Umbilical cord (tissue), 2 donors: ENCODE data around the gene ODAD2. TPM values are rescaled to one million over a fixed set of nuclear protein-coding genes. Genes with fewer than 3 reads are reported as not detected.
"Not testable (repeated sequence)": the region's sequence is repeated elsewhere in the genome, so short reads cannot be mapped to it uniquely, and the experiment has no call there.

Source experiments
- DNase-seq: peaks from one replicate; pipeline ENCODE4 v3.0.0-alpha.2; 2015; ENCODE audit warnings: low spot score
- total RNA-seq: library from RNA; depleted of rRNA; stranded (reverse); fragments of >200 nt; gene quantifications from one replicate; pipeline ENCODE4 v1.2.3, GENCODE V29; 2014; ENCODE audit warnings: low replicate concordance; ENCODE audit not compliant: insufficient read depth

Gene ODAD2
- total RNA-seq, 1 donor from 2014 or later: 6.5 TPM

GRCh38 chr10:27959093-27959715 lies 39.7 kb downstream of the ODAD2 start:
- no peak for DNase-seq

DNA sequence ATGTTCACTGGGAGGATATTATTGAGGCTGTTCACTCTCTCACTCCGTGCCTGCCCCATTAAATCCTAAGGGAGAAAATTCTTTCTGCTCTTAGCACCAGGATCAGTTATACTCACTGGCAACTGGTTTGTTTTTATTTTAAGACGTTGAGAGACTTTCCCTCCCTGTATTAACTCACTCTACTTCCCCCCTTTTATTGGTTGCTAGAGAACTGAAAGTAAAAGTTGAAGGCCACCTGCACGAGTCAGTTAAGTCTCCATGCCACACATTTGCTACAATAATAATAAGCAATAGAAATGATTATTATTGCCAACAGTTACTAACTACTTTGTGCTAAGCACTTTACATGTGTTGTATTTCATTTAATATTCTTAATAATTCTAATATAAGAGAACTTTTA lies 40.5 kb downstream of the ODAD2 start:
- DNase-seq: not testable (repeated sequence)

GRCh38 chr10:27950242-27950564 lies 48.7 kb downstream of the ODAD2 start:
- no peak for DNase-seq

- no peak for DNase-seq
Measured at GRCh38 chr10:27949528-27950241, 49.2 kb downstream of the ODAD2 start.

DNA sequence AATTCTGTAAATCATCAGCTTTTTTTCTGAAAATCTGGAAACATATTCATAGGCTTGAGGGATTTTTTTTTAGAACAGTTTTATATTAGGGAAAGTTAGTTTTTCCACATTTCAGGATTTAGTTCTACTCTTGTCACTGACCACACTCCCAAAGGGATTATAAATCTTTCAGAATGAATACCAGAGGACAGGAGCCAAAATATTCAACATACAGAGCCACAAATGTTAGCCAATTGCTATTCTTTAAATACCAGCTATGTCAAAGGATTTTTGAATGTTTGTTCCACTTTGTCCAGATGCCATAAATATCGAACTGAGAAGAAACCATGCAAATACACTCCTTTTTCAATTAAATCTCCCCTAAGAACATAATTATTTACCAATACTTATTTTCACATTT lies 50.7 kb downstream of the ODAD2 start:
- peak; percentile 72 for DNase-seq

- no peak for DNase-seq
Measured at GRCh38 chr10:27947540-27947939, 51.3 kb downstream of the ODAD2 start.

GRCh38 chr10:27944005-27944404 lies 54.9 kb downstream of the ODAD2 start:
- no peak for DNase-seq

DNA sequence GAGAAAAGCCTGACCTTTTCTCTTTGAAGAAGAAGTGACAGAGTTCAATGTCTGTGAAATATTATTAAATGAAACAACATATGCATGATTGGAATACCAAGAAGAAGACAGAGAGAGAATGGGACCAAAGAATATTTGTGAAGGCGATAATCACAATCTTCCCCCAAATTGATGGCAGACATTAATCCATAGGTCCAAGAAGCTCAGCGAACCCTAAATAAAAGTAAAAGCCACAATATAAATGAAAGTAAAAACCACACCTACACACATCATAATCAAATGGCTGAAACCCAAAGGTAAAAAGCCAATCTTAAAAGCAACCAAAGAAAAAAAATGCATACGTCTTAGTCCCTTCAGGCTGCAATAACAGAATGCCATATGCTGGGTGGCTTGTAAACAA lies 84.0 kb downstream of the ODAD2 start:
- no peak for DNase-seq

GRCh38 chr10:27912231-27912630 lies 86.6 kb downstream of the ODAD2 start:
- peak; percentile 9 for DNase-seq

DNA sequence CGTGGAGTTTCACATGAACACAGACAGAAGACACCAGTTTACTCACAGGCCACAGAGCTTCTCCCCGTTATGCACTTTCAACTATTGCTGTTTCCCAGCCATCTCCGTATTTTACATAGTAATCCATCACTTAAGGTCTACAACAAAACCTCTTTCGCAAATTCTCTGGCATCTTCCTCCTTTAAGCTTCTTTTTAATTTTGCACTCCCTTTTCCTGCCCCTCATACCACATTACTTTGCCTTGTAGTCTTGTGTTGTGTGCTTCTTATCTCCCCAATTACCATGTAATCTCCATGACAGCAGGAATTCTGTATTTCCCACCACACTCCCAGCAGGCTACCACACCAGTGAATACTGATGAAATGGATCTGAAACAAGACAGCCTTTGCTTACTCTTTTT lies 87.3 kb downstream of the ODAD2 start:
- peak; percentile 19 for DNase-seq

GRCh38 chr10:27911011-27911410 lies 87.9 kb downstream of the ODAD2 start:
- DNase-seq: no peak

GRCh38 chr10:27908231-27908630 lies 90.6 kb downstream of the ODAD2 start:
- DNase-seq: no peak

DNA sequence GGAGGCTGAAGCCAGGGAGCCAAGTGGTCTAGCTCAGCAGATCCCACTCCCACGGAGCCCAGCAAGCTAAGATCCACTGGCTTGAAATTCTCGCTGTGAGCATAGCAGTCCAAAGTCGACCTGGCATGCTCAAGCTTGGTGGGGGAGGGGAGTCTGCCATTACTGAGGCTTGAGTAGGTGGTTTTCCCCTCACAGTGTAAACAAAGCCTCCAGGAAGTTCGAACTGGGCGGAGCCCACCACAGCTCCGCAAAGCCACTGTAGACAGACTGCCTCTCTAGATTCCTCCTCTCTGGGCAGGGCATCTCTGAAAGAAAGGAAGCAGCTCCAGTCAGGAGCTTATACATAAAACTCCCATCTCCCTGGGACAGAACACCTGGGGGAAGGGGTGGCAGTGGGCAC lies 99.4 kb downstream of the ODAD2 start:
- not testable (repeated sequence) for DNase-seq

DNA sequence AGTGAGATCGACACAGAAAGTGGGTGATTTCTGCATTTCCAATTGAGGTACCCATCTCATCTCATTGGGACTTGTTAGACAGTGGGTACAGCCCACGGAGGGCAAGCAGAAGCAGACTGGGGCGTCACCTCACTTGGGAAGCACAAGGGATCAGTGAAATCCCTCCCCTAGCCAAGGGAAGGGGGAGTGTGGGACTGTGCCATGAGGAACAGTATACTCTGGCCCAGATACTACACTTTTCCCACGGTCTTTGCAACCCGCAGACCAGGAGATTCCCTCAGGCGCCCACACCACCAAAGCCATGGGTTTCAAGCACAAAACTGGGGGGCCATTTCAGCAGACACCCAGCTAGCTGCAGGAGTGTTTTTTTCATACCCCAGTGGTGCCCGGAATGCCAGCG lies 99.8 kb downstream of the ODAD2 start:
- no peak for DNase-seq

DNA sequence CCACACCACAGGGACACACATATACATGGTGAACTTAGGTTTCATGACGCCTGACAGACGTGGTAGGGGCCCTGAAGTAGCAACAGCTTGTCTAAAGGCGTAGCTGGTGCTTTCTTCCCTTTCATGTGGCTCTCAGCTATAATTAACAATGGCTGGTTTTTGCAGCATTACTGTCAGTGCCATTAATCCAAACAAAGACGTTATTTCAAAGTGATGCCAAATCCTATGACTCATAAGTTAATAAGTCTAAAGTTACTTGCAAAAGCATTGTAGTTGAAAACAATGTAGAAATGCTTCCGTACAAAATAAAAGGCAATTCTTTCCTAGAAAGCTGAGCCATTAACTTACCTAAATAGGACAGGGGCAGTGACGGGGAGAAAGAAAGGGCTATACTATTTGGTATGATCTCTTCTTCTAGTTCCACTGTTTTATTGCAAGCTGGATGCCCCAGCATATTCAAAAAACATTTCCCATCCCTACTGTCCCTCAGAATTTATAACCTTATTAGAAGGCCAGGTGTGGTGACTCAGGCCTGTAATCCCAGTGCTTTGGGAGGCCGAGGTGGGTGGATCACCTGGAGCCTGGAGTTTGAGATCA lies 105.4 kb downstream of the ODAD2 start:
- DNase-seq: no peak

- DNase-seq: no peak
Measured at GRCh38 chr10:27890971-27891370, 107.9 kb downstream of the ODAD2 start.

DNA sequence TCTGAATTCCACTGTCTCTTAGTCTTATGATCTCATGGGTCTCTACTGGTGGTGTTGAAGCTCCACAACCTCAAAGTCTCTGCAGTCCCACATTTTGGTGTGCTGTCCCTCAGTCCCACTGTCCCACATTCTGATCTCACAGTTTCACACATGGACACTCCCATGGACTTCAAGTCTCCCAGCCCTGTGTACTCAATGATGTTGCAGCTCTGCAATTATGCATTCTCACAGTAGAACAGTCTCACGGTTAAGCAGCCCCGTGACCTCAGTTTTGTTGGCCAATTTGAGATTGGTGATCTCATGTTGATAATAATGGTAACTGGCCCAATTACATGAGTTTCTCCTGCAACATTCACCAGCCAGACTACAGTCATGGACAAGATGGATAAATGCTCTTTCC lies 109.4 kb downstream of the ODAD2 start:
- DNase-seq: no peak

GRCh38 chr10:27884185-27884641 lies 114.7 kb downstream of the ODAD2 start:
- DNase-seq: no peak

- DNase-seq: no peak
Measured at GRCh38 chr10:27878281-27878680, 120.6 kb downstream of the ODAD2 start.

GRCh38 chr10:27865221-27865635 lies 133.7 kb downstream of the ODAD2 start:
- DNase-seq: peak; percentile 28

DNA sequence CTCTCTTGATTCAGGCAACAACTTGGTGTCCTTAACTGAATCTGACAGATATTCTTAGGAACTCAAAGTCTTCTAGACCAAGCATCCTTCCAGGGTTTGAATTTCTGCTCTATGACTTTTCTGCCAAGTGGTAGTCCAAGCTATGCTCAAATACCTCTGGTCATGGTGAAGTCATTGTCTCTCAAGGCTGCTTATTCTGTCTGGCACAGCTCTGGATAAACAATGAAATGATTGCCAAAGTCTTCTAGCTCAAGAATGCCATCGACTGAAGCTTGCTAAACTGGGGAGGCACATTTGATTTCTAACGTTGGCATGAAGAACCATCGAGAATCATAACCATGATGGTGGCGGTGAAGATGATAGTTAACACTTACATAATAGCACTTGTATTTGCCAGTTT lies 137.1 kb downstream of the ODAD2 start:
- DNase-seq: no peak

- no peak for DNase-seq
Measured at GRCh38 chr10:27857616-27858015, 141.3 kb downstream of the ODAD2 start.

DNA sequence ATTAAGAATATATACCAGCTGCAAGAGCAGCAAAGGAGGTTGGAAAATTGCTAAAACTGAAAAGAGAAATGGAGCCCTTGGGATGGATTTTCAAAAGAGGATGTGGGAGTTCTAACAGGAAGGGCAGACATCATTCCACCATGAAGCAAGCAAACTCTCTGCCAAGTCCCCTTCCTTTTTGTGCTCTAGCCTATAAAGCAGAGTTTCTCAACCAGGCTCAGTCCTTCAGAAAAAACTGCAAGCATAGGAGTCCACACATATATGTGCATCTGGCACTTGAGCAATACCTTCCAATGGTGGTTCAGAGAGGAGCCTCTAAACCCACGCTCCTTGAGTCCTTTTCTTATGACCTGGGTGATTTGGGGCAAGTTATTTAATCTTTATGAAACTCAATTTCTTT lies 154.7 kb downstream of the ODAD2 start:
- DNase-seq: no peak
